Panc1 (cell line): ENCODE results near the gene MAF. TPM values are rescaled to one million over a fixed set of nuclear protein-coding genes. Genes with fewer than 3 reads are reported as not detected.

Experiments
- ATAC-seq: fragments of 200-7000 bp; cut with Tn5 transposase; 2 replicates; pipeline ENCODE4 v1.9.1; 2020; ENCODE audit warnings: mild to moderate bottlenecking, moderate library complexity
- BruUV-seq: library from RNA; stranded (reverse); fragments of 400-500 nt; replicated peaks from 2 replicates; lab custom pipeline; 2021; lab: Mats Ljungman, UMichigan
- CTCF ChIA-PET: fragments of 300-600 bp; sonication (Branson Sonifier 250); formaldehyde crosslinking; loops from one replicate; lab custom pipeline; 2022; ENCODE audit warnings: antibody characterized with exemption; lab: Charles Lee
- POLR2A ChIA-PET: fragments of 300-600 bp; sonication (Branson Sonifier 250); formaldehyde crosslinking; loops from one replicate; lab custom pipeline; 2022; ENCODE audit warnings: antibody characterized with exemption; lab: Charles Lee
- DNase-seq: peaks from one replicate; pipeline ENCODE4 v3.0.0-alpha.2; 2010; ENCODE audit warnings: low read depth, low spot score
- H3K27ac ChIP-seq: 2 replicates; pipeline ENCODE4 v1.5.1; 2011; ENCODE audit warnings: mild to moderate bottlenecking, low read length, inconsistent platforms
- H3K27me3 ChIP-seq: fragments of 200-500 bp; sonication (Bioruptor generic); 2 replicates; pipeline ENCODE4 v1.6.0; 2014; ENCODE audit warnings: low read length, inconsistent platforms; ENCODE audit not compliant: control insufficient read depth, insufficient read depth
- H3K36me3 ChIP-seq: fragments of 200-500 bp; sonication (Bioruptor generic); 2 replicates; pipeline ENCODE4 v1.5.1; 2014; ENCODE audit warnings: inconsistent platforms, mild to moderate bottlenecking, low read length, moderate library complexity; ENCODE audit not compliant: control insufficient read depth, insufficient read depth
- H3K4me1 ChIP-seq: 2 replicates; pipeline ENCODE4 v1.5.1; 2011; ENCODE audit warnings: inconsistent platforms, mild to moderate bottlenecking, low read length, moderate library complexity; ENCODE audit not compliant: control insufficient read depth, insufficient read depth
- H3K4me3 ChIP-seq, 2 experiments: 2 replicates each; pipeline ENCODE4 v1.5.1; 2011 to 2012; ENCODE audit warnings: low read depth in 2 of 2, low read length in 2 of 2, mild to moderate bottlenecking in 2 of 2, inconsistent platforms in 1 of 2, moderate library complexity in 1 of 2
- H3K9me3 ChIP-seq: fragments of 200-500 bp; sonication (Bioruptor generic); 2 replicates; pipeline ENCODE4 v1.5.1; 2014; ENCODE audit warnings: low read depth, mild to moderate bottlenecking, inconsistent platforms, low read length, moderate library complexity; ENCODE audit not compliant: control insufficient read depth, insufficient read depth
- POLR2AphosphoS5 ChIP-seq: IDR thresholded peaks from 2 replicates; pipeline ENCODE4 v1.6.1; 2012; ENCODE audit warnings: mild to moderate bottlenecking, low read depth, low read length, moderate library complexity
- SIN3A ChIP-seq: IDR thresholded peaks from 2 replicates; pipeline ENCODE4 v1.6.1; 2012; ENCODE audit warnings: low read depth, mild to moderate bottlenecking, low read length, moderate library complexity, borderline replicate concordance; ENCODE audit not compliant: insufficient read depth
- TCF7L2 ChIP-seq: IDR thresholded peaks from 2 replicates; pipeline ENCODE4 v1.6.1; 2011; ENCODE audit warnings: mild to moderate bottlenecking, low read depth, low read length, inconsistent platforms
- in situ Hi-C: cut with HindIII; loops from 2 replicates; pipeline ENCODE4 v1.10.0; 2016; ENCODE audit warnings: low sequenced_read_pairs, low pct_unique_long_range_greater_than_20kb
- intact Hi-C: fragments of 100-400 bp; cut with micrococcal nuclease; formaldehyde crosslinking; loops from one replicate; pipeline ENCODE4 v1.10.0; 2022; ENCODE audit not compliant: unreplicated experiment
- total RNA-seq: library from RNA; stranded (reverse); gene quantifications from one replicate; pipeline ENCODE4 v1.2.1, GENCODE V29; 2021; ENCODE audit not compliant: unreplicated experiment
- TF ChIP-seq, protein P1 (sequence below), 2 experiments: IDR thresholded peaks; 2 replicates each; pipeline ENCODE4 v1.6.1; 2011 to 2012; ENCODE audit warnings: low read depth in 2 of 2, control low read depth in 1 of 2, low read length in 1 of 2, mild to moderate bottlenecking in 1 of 2, moderate library complexity in 1 of 2; ENCODE audit not compliant: insufficient read depth in 1 of 2
- TF ChIP-seq, protein P2 (sequence below): fragments of 450-650 bp; IDR thresholded peaks from 2 replicates; pipeline ENCODE4 v1.5.1; 2017; ENCODE audit warnings: mild to moderate bottlenecking

The MAF gene
- total RNA-seq, 1 experiment from 2014 or later: 0.46 TPM

DNA sequence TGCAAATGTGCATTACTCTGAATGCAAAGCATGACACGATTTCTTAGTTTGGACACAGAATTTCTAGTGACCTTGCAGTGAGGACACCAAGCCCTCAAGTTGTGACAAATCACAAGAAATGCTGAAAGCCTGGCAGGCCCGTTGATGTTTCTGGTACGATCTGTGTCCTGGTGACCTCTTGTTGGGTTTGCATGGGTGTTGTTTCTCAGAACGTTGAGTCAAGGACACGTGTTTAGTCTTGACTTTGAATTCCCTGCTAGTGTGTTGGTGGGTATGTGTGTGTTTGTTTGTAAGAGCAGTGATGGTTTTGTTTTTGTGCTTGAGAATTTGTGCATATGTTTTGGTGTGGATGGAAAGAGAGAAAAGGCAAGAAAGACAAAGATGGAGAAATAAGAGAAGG is 37.8 kb upstream of the MAF start:
- H3K4me3 ChIP-seq: no peak overlapping the region
- no peak overlapping the region for H3K27ac ChIP-seq
- CTCF ChIA-PET: no interaction called here
- no peaks in the 10 kb centered on the region for H3K36me3 ChIP-seq
- intact Hi-C loops (no loop called here), in situ Hi-C loops (no loop called here)
- H3K27me3 ChIP-seq: no peaks in the 10 kb centered on the region
- BruUV-seq: no TSS peak
- no peaks in the 10 kb centered on the region for H3K4me1 ChIP-seq
- no peaks in the 10 kb centered on the region for H3K9me3 ChIP-seq
- POLR2A ChIA-PET: no interaction called here
- no peak for TF ChIP-seq POLR2AphosphoS5
- TF ChIP-seq SIN3A: no peak
- TF ChIP-seq, protein P1, sequence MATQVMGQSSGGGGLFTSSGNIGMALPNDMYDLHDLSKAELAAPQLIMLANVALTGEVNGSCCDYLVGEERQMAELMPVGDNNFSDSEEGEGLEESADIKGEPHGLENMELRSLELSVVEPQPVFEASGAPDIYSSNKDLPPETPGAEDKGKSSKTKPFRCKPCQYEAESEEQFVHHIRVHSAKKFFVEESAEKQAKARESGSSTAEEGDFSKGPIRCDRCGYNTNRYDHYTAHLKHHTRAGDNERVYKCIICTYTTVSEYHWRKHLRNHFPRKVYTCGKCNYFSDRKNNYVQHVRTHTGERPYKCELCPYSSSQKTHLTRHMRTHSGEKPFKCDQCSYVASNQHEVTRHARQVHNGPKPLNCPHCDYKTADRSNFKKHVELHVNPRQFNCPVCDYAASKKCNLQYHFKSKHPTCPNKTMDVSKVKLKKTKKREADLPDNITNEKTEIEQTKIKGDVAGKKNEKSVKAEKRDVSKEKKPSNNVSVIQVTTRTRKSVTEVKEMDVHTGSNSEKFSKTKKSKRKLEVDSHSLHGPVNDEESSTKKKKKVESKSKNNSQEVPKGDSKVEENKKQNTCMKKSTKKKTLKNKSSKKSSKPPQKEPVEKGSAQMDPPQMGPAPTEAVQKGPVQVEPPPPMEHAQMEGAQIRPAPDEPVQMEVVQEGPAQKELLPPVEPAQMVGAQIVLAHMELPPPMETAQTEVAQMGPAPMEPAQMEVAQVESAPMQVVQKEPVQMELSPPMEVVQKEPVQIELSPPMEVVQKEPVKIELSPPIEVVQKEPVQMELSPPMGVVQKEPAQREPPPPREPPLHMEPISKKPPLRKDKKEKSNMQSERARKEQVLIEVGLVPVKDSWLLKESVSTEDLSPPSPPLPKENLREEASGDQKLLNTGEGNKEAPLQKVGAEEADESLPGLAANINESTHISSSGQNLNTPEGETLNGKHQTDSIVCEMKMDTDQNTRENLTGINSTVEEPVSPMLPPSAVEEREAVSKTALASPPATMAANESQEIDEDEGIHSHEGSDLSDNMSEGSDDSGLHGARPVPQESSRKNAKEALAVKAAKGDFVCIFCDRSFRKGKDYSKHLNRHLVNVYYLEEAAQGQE (IDR thresholded peaks at IDR 0.05; ENCODE audit: insufficient read depth in 1 of 2, low read depth in 2 of 2, low read length in 1 of 2): no peak
- TF ChIP-seq TCF7L2: no peak
- TF ChIP-seq, protein P2, sequence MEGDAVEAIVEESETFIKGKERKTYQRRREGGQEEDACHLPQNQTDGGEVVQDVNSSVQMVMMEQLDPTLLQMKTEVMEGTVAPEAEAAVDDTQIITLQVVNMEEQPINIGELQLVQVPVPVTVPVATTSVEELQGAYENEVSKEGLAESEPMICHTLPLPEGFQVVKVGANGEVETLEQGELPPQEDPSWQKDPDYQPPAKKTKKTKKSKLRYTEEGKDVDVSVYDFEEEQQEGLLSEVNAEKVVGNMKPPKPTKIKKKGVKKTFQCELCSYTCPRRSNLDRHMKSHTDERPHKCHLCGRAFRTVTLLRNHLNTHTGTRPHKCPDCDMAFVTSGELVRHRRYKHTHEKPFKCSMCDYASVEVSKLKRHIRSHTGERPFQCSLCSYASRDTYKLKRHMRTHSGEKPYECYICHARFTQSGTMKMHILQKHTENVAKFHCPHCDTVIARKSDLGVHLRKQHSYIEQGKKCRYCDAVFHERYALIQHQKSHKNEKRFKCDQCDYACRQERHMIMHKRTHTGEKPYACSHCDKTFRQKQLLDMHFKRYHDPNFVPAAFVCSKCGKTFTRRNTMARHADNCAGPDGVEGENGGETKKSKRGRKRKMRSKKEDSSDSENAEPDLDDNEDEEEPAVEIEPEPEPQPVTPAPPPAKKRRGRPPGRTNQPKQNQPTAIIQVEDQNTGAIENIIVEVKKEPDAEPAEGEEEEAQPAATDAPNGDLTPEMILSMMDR: no peak
- DNase-seq (no peak), ATAC-seq (no peak)

DNA sequence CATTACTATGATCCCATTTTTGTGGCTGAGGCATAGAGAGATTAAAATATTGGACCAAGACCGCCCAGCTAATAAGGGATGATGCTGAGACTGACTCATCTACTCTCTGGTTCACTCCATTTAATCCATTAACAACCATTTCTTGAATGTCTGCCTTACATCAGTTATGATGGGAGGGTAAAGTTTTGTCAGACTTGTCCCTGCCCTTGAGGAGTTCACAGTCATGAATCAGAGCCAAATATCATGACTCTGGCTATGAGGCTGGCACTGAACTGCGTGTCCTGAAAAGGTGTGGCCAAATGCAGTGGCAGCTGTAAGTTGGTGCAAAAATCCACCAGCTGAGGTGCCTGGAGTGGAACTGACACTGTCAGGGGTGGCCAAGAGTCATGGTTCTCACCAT is 35.0 kb upstream of the MAF start:
- Histone ChIP-seq H3K9me3 (no peaks in the 10 kb centered on the region), H3K36me3 (no peaks in the 10 kb centered on the region), H3K27ac (no peak overlapping the region), H3K4me3 (no peak overlapping the region), H3K27me3 (no peaks in the 10 kb centered on the region), H3K4me1 (no peaks in the 10 kb centered on the region)
- ChIA-PET CTCF (no interaction called here), POLR2A (no interaction called here)
- TF ChIP-seq TCF7L2: no peak
- TF ChIP-seq, protein P2: no peak
- TF ChIP-seq, protein P1 (IDR thresholded peaks at IDR 0.05; ENCODE audit: insufficient read depth in 1 of 2, low read depth in 2 of 2, low read length in 1 of 2): no peak
- TF ChIP-seq SIN3A: no peak
- TF ChIP-seq POLR2AphosphoS5: no peak
- in situ Hi-C loops: no loop called here
- no TSS peak for BruUV-seq
- no peak for DNase-seq
- intact Hi-C loops: no loop called here
- ATAC-seq: no peak
